ENCODE results near the gene ANP32A. TPM values are rescaled to one million over a fixed set of nuclear protein-coding genes. Genes with fewer than 3 reads are reported as not detected.
A peak's percentile ranks its signal among the peaks of the same experiment; 100 is the strongest.

Gene ANP32A
- total RNA-seq, 1 experiment from 2014 or later = 151 TPM

DNA sequence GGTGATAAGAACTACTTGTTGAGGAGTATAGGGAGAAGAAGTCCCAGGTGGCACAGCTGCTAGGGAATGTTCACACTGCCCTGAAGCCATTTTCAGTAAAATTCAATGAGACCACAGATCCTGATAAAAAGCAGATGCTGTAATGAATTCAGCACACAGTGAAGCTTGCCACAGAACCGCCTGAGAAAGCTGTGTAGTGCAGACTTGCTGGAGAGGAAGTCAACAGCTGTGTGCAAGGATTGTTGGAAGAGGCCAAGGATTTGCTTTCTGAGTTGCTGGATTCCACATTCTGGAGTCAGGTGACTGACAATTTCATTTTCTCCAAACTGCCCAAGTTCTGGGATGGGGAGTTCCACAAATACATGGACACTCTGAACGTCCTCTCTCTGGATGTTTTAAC is 70.9 kb downstream of the ANP32A start:
- DNase-seq (ENCODE audit: low spot score) = peak; percentile 19

DNA sequence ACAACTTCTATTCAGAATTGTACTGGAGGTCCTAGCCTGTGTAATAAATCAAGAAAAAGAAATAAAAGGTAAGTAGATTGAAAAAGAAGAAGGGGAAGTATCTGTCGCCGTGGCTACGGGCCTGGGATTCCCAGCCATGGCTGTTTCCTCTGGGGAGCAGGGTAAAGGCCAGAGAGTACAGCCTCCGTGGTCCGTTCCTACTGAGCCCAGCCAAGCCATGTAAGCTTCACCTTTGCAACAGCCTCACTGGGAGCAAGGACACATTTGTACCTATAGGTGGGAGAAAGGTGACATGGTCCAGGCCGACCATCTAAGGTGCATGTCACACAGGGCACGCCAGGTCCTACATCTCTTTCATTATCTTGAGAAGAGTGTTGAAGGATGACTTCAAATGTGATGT is 71.3 kb downstream of the ANP32A start:
- DNase-seq (ENCODE audit: low spot score) = no peak

DNA sequence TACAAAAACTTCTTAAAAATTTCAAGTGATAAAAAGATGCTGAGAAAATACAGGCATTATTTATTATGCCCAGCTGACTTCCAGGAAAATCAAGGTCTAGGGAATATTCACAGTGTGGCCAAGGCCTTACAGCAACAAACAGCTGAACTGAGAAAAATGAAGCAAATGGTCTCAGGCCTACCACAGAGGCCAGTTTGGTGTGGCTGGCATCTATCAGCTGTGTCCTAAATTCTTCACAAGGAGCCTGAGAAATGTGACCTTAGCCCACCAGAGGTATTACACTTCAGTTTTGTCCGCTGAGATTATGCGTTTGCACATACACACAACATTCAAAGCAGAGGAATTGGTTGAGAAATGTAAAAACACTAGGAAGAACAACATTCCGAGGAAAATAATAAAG is 77.4 kb downstream of the ANP32A start:
- no peak for DNase-seq (ENCODE audit: low spot score)

DNA sequence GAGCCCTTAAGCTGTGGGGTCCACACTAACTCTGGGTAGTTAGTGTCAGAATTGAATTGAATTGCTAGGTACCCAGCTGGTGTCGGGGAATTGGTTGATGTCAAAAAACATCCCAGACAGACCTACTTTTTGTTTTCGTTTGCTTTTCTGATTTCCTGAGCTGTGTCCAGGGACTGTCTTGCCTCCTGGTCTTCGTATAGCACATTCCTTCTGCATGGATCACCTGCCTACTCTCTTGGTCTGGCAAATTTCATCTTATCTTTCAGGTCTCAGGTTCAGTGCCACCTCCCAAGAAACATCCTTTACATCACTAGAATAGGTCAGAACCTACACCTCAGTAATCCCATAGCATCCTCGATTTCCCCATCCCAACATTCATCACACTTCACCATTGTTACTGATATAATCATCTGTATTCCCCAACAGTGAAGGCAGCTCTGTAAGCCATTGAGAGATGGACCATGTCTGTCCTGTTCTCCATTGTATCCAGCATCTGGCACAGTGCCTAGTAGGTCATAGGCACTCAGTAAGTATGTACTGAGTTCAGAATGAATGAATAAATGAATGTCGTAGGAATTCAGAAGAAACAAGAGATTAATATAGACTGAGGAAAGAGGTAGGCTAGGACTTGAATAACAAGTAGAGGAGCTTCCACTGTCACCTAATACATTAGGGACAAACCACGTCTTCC is 81.2 kb downstream of the ANP32A start:
- DNase-seq (ENCODE audit: low spot score) = no peak

DNA sequence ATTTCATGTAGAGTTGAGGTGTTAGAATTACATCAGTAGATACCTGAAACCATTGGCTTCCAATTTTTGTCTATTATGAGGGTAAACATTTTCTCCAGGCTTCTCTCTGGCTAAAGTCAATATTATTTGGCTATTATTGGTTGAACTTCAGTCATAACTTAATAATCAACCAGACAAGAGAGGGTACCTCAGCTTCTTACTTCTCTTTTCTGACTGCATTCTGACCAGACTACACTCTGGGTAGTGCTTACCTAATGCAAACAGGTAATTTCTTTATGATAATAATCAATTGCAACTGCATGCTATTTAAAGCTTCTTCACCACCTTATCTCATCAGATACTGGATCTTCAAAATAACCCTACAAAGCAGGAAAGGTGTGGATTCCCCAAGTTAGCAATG is 85.1 kb downstream of the ANP32A start:
- no peak for DNase-seq (ENCODE audit: low spot score)

DNA sequence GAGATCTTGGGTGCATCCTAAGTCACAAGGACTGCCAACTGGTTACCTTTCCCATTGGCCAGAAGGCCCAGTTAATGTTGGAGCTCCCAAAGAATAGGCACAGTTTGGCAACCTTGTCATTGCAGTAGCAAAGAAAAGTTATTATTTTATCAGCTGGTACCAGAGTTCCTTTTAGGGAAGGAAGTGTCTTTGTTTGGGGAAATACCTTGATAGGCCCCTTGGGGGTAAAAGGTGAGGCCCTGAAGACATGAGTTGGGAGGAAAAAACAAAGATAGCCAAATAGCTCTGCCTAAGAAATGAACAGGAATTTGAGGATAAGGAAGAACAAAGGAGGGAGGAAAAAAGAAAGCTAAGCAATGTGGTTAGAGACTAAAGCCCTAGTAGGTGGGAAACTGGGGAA is 85.8 kb downstream of the ANP32A start:
- DNase-seq (ENCODE audit: low spot score) = no peak

DNA sequence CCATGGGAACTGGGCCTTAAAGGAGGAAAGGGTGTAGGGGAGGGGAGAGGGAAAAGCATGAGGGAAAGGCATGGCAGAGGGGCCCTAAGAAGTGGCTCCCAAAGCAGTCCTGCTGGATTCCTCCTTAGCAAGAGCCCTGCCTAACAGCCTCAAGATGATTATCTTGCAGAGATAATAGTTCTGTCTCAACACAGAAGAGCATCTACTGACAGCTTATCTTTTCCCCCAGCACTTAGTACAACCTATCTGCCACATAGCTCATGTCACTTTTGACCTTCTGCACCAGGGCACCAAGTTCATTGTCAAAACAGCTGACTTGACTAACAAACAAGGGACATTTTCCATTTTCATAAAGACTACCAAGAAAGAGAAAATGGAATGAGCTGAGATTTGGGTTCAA is 86.3 kb downstream of the ANP32A start:
- no peak for DNase-seq (ENCODE audit: low spot score)

DNA sequence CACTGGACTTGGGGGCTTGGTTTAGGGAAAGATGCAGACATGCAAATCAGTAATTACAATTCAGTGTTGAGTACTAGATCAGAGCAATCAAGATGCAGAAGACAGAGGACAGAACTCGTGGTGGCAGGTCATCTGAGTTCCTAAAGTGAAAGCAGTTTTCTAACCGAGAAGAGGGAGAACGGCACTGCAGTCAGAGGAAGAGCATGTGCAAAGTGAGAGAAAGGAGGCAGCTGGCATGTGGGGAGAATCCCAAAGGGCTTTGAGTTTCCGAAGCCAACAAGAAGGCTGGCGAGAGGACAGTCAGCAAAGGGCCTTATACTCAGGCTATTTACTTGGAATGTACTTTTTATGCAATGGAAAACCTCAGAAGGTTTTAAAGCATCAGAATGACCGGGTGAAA is 87.0 kb downstream of the ANP32A start:
- DNase-seq (ENCODE audit: low spot score) = no peak

DNA sequence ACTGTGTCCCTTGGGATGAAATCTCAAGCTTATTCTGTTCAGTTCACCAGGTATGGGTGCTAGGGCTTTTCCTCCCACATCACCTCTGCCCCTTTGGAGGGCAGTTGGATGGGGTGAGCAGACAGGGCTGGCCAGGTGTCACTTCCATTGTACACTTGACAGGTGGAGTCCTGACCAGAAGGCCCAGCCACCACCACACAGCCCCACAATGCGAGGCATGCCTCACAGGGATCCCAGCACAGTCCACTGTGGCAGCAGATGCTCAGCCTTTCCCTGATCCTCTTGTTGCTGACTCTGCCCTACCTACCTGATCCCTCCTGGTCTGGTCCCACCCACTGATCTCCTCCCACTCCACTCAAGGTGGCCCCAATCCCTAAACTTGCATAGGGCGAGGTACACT is 88.2 kb downstream of the ANP32A start:
- DNase-seq (ENCODE audit: low spot score) = no peak

DNA sequence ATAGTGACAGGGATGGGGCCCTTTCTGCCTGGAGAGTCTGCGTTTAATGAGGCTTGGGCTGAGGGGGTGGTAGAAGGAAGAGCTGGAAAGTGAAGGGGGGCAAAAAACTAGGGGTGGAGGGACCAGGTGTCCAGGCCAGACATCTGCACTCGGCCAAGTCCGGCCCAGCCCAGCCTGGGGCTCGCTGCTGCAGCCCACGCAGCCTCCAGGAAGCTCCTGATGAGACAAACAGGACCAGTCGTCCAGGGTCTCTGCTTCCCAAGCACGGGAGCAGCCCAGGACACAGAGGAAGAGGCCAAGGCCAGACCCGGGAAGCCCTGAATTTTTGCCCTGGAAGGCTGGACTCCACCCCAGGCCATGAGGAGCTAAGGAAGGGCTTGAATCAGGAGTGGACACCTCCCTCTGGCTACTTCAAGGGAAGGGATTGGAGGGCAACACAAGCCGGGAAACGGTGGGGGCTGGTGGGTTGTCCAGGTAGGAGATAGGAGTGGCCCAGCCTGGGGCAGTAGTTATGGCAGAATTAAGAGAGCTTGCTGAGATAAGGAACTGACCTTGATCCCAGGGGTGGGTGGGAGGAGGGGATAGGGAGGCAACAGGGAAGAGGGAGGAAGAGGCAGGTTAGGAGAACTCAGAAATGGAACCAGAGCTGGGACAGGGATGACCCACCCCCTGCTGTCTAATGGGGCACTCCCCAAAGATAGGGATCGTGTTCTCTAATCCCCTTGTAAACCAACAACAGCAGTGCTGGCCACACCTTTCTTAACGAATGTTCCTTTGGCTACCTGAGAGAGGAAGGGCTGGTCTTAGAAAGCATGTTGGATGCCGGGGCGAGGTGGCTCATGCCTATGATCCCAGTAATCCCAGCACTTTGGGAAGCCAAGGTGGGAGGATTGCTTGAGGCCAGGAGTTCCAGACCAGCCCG is 89.5 kb downstream of the ANP32A start:
- no peak for DNase-seq (ENCODE audit: low spot score)

DNA sequence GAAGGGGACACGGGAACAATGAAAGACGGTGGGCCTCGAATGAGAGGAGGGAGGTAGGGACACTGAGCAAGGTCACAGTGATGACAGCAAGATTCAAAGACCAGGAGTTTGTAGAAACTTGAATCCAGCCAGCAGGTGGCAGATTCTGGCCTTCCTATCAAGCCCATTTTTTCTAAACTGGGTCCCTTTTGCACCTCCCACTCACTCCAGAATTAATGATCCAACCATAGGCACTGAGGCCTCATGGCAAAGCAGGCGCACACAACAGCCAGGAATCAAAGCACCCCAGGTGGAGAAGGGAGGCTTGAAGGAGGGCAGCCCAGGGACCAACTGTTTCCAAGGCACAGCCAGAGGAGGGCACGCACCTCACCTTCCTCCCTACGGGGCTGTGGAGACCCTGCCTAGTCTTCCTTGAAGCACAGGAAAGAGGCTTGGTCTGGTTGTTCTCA is 90.2 kb downstream of the ANP32A start:
- DNase-seq (ENCODE audit: low spot score) = no peak

DNA sequence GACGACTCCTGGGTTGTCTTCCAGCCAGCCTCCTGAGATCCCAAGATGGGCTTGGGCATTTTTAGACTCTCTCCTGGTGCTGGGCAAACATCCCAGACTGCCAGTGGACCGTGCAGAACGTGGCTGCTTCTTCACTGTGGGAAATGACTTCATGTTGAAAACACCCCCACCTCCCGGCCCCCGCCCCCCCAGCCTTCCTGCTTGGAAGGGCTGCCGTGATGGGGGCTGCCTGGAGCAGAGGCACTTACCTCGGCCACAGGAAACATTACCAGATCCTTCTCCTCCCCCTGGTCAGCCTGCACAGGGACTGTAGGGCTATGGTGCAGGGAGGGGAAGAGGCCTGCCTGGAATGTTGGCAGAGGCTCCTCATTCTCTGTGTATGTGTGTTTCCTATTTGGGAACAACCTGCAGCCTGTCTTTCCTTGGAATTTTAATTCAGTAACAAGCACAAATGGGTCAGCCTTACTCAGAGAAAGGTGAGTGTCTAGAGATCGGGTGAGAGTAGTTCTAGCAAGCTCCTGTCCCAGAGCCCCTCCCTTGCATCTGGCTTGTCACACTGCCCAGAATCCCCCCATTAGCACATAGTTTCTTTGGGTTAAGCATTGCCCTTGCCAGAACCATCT is 90.8 kb downstream of the ANP32A start:
- no peak for DNase-seq (ENCODE audit: low spot score)

Other genes starting within 250 kb of the ANP32A start
- gene CORO2B, start 241.9 kb downstream of the ANP32A start, total RNA-seq (2014; rRNA removed; shearing (Covaris generic)) = 0.33 and 0.64 TPM in 2 replicates
- gene SPESP1, start 109.6 kb upstream of the ANP32A start, total RNA-seq (2014; rRNA removed; shearing (Covaris generic)) = not detected in 2 replicates
- gene NOX5, start 193.8 kb upstream of the ANP32A start, total RNA-seq (2014; rRNA removed; shearing (Covaris generic)) = not detected in 2 replicates